Kidney glomerular epithelial cell (primary cell): ENCODE results near the gene UQCR11.

Experiments
- DNase-seq: peaks from one replicate; lab custom pipeline; 2025; lab: John Stamatoyannopoulos, UW

Gene UQCR11

DNA sequence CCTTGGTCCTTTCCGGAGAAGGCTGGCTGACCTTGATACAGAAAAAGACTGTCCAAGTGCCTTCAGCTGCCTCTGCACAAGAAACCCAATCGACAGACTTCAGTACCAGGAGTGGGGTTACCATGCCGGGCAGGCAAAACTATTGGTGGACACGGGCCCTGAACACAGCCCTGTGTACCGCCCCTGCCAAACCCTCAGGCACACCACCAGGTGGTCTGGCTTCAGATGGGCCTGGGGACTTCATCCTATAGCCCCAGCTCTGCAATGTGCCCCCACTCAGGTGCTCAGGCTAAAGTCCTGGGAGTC is 29.6 kb upstream of the UQCR11 start:
- no peak for DNase-seq

DNA sequence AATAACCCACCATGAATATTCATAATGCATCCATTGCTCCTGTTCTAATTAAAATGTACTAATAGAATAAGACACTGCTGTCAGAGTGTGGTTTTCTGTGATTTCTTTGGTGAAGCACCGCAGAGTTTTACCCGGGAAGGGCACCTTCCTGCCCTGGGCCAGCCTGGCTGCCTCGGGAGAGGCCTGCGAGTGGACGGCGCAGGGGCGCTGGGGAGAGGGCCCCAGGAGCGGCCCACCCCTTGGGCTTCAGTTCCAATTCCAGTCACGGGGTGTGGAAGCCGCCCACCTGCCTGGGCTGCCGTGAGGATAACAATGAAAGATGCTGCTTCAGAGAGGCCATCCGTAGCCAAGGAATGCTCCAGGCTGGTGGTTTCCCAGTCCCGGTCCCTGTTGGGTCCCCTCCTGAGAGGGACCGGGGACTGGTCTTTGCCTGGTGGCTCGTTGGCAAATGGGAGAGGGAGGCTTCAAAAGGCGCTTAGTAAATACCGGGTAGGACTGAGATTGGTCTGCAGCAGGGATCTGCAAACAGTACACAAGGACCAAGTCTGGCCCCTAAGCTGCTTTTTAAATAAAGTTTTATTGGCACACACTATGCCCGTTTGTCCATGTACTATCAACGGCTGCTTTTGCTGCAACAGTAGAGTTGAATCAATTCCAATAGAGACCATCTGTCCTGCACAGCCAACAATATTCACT is 29.1 kb upstream of the UQCR11 start:
- no peak for DNase-seq

GRCh38 chr19:1633269-1633826 is 28.1 kb upstream of the UQCR11 start:
- DNase-seq: no peak

GRCh38 chr19:1632462-1633268 is 27.4 kb upstream of the UQCR11 start:
- no peak for DNase-seq

GRCh38 chr19:1631557-1632100 is 26.4 kb upstream of the UQCR11 start:
- DNase-seq: no peak

GRCh38 chr19:1630811-1631210 is 25.5 kb upstream of the UQCR11 start:
- DNase-seq: no peak

- DNase-seq: no peak
Observed at GRCh38 chr19:1630012-1630411, 24.8 kb upstream of the UQCR11 start.

DNA sequence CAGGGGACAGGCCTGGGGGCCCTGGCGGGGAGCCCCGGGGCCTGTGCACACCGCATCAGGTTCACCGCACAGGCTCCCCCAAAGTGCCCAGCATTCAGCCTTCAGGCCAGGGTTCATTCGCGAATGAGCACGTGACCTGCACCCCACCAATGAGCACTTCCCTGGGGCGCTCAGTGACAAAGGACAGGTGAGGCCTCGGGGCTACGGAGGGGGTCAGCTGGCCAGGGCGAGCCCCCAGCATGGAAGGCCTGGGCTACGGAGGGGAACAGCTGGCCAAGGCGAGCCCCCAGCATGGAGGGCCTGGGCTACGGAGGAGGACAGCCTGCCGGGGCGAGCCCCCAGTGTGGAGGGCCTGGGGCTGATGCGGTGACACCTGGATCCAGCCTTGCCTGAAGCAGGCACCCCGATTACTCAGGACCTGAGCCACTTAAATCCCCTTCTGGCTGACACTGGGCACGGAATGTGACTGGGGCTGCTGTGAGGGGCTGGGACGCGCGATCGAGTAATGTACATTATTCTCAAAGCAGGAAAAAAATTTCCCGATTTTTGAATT is 24.1 kb upstream of the UQCR11 start:
- no peak for DNase-seq

- DNase-seq: no peak
Observed at GRCh38 chr19:1627194-1627593, 21.9 kb upstream of the UQCR11 start.

DNA sequence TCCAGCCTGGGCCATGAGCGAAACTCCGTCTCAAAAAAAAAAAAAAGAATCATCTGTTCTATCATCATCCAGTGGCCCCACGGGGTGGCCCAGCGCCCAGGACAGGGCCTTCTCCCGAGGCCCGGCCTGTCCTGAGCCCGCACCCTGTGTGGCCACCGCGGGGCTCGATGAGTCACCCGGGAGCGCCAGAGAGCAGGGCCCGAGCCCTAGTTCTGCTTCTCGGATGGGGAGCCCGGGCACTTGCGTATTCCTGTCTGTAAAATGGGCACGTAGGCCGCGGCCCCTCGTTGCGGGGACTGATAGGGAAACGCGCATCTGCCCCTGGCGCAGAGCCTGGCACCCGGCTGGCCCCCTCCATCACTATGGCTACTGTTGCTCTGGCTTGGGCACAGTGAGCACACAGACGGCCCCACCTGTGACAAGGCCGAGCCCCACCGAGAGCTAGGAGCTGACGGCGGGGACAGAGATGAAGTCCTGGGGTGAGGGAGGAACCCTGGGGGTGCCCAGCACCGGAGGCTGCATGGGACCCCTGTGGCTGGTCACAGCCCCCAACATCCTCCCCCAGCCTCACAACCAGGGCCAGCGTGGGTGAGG is 21.3 kb upstream of the UQCR11 start:
- DNase-seq: no peak

GRCh38 chr19:1624458-1624857 is 19.2 kb upstream of the UQCR11 start:
- DNase-seq: no peak

GRCh38 chr19:1622541-1622940 is 17.3 kb upstream of the UQCR11 start:
- DNase-seq: no peak

- DNase-seq: no peak
Observed at GRCh38 chr19:1622007-1622406, 16.7 kb upstream of the UQCR11 start.

- no peak for DNase-seq
Observed at GRCh38 chr19:1621574-1621973, 16.3 kb upstream of the UQCR11 start.

GRCh38 chr19:1621021-1621420 is 15.8 kb upstream of the UQCR11 start:
- no peak for DNase-seq

DNA sequence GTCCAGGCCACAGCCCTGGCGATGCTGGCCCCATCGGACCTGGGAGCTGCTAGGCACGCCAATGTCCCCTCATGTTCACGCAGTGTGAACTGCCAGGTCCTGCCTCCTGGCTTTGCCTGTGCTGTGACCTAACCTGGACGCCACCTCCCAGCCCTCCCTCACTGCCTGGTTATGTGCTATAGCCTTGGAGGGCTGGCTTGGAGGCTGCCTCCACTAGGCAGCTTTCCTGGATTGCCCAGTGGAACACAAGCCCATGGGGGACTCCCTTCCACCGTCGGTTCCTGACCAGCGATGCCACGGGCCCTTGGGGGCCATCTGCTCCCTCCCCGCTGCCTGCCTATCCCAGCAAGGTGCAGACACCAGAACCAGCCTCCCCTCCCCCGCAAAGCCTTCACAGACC is 15.2 kb upstream of the UQCR11 start:
- no peak for DNase-seq

DNA sequence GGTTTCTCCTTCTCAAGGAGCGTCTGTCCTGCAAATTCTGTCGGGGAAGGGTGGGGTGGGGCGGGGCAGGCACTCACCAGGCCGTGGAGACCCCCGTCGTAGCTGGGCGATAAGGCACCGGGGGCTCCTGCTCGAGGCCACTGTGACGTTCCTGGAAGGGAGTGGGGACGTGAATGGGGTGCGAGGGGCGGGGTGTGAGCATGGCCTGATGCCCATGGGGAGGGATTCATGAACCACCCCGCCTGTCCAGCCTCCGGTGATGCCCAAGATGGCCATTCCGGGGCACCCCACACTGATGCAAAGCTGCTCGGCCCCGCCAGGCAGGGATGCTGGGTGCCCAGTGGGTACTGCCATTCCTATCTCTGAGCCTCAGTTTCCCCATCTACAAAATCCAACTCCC is 14.4 kb upstream of the UQCR11 start:
- DNase-seq: no peak

DNA sequence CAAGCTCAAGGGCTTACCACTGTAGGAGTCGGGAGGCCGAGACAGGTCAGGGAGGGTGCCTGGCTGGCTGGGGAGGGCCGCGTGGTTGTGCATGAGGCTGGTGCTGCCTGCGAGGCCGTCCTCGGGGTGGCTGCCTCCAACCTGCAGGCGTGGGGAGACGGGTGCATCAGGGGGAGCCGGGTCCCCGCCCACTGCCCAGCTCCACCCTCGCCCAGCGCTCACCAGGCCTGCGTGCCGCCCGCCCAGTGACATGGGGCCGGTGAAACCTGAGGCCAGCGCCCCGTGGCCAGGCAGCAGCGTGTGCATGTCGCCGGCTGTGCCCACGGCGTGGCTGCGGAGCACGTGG is 13.8 kb upstream of the UQCR11 start:
- DNase-seq: no peak

- DNase-seq: no peak
Observed at GRCh38 chr19:1618157-1619093, 13.2 kb upstream of the UQCR11 start.

DNA sequence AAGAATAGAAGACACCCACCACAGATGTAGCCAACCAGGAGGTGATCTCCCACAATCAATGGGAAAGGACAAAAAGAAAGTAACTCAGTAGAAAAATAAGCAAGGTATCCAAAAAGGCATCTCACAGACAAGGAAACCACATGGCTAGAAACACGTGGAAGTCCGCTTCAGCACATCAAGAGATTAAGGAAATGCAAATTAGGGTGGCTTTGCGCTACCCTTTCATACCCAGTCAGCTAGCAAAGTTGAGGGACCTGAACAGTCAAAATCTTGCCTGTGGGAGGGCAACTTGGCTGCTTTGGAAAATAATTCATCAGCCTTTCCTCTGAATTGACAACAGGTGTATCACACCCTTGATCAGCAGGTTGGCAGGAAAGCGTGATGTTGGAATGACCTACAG is 11.6 kb upstream of the UQCR11 start:
- DNase-seq: no peak

DNA sequence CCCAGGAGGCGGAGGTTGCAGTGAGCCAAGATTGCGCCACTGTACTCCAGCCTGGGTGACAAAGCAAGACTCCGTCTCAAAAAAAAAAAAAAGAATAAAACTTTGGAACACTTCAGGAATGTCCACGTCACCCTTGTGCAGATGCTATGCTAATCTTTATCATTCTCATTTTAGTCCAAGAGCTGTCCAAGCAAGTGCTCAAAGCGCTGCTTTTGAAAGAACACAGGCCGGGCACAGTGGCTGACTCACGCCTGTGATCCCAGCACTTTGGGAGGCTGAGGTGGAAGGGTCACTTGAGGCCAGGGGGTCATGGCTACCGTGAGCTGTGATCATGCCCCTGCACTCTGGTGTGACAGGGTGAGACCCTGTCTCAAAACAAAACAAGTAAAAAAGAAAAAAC is 11.1 kb upstream of the UQCR11 start:
- DNase-seq: no peak
